ENCODE measurements around the gene TANGO6.
A peak's percentile ranks its signal among the peaks of the same experiment; 100 is the strongest.

The TANGO6 gene

GRCh38 chr16:68978303-68978954 is 135.1 kb downstream of the TANGO6 start:
- Mint-ChIP-seq H3K27me3 (ENCODE audit: low read depth, poor library complexity) (peaks cover 4% of the 10 kb centered on the region), H3K27ac (no peak overlapping the region), H3K9me3 (no peaks in the 10 kb centered on the region), H3K4me1 (peaks cover 7% of the 10 kb centered on the region), H3K4me3 (no peak overlapping the region), H3K36me3 (ENCODE audit: low read depth) (peaks cover 46% of the 10 kb centered on the region)
- DNase-seq = no peak
- no peak for TF ChIP-seq CTCF (IDR thresholded peaks at IDR 0.05)

- Mint-ChIP-seq H3K9me3 (no peaks in the 10 kb centered on the region), H3K4me3 (no peak overlapping the region), H3K4me1 (peaks cover under 1% of the 10 kb centered on the region), H3K27me3 (ENCODE audit: low read depth, poor library complexity) (peaks cover 4% of the 10 kb centered on the region), H3K27ac (no peak overlapping the region), H3K36me3 (ENCODE audit: low read depth) (peaks cover 31% of the 10 kb centered on the region)
- DNase-seq = no peak
- no peak for TF ChIP-seq CTCF (IDR thresholded peaks at IDR 0.05)
Observed at GRCh38 chr16:68980695-68981315, 137.5 kb downstream of the TANGO6 start.

- no peak overlapping the region for H3K27ac Mint-ChIP-seq
- peaks cover 4% of the 10 kb centered on the region for H3K27me3 Mint-ChIP-seq (ENCODE audit: low read depth, poor library complexity)
- H3K36me3 Mint-ChIP-seq (ENCODE audit: low read depth) = peaks cover 27% of the 10 kb centered on the region
- no peak for DNase-seq
- peaks cover 4% of the 10 kb centered on the region for H3K4me1 Mint-ChIP-seq
- no peak for TF ChIP-seq CTCF (IDR thresholded peaks at IDR 0.05)
- no peak overlapping the region for H3K4me3 Mint-ChIP-seq
- H3K9me3 Mint-ChIP-seq = no peaks in the 10 kb centered on the region
Observed at GRCh38 chr16:68981971-68982370, 138.6 kb downstream of the TANGO6 start.

- no peaks in the 10 kb centered on the region for H3K9me3 Mint-ChIP-seq
- DNase-seq = no peak
- H3K27me3 Mint-ChIP-seq (ENCODE audit: low read depth, poor library complexity) = peaks cover 3% of the 10 kb centered on the region
- TF ChIP-seq CTCF (IDR thresholded peaks at IDR 0.05) = no peak
- no peak overlapping the region for H3K27ac Mint-ChIP-seq
- H3K36me3 Mint-ChIP-seq (ENCODE audit: low read depth) = peaks cover 15% of the 10 kb centered on the region
- H3K4me3 Mint-ChIP-seq = no peak overlapping the region
- H3K4me1 Mint-ChIP-seq = peaks cover 12% of the 10 kb centered on the region
Observed at GRCh38 chr16:68984467-68984866, 141.1 kb downstream of the TANGO6 start.

- H3K4me1 Mint-ChIP-seq = peaks cover 12% of the 10 kb centered on the region
- H3K4me3 Mint-ChIP-seq = no peak overlapping the region
- peaks cover 8% of the 10 kb centered on the region for H3K36me3 Mint-ChIP-seq (ENCODE audit: low read depth)
- no peak overlapping the region for H3K27ac Mint-ChIP-seq
- no peak for DNase-seq
- no peaks in the 10 kb centered on the region for H3K27me3 Mint-ChIP-seq (ENCODE audit: low read depth, poor library complexity)
- no peak for TF ChIP-seq CTCF (IDR thresholded peaks at IDR 0.05)
- no peaks in the 10 kb centered on the region for H3K9me3 Mint-ChIP-seq
Observed at GRCh38 chr16:68985268-68985667, 141.9 kb downstream of the TANGO6 start.

- no peaks in the 10 kb centered on the region for H3K27me3 Mint-ChIP-seq (ENCODE audit: low read depth, poor library complexity)
- H3K9me3 Mint-ChIP-seq = no peaks in the 10 kb centered on the region
- H3K36me3 Mint-ChIP-seq (ENCODE audit: low read depth) = peaks cover 7% of the 10 kb centered on the region
- no peak overlapping the region for H3K4me3 Mint-ChIP-seq
- DNase-seq = no peak
- no peak for TF ChIP-seq CTCF (IDR thresholded peaks at IDR 0.05)
- H3K4me1 Mint-ChIP-seq = peaks cover 12% of the 10 kb centered on the region
- peak overlapping the region; percentile 65 for H3K27ac Mint-ChIP-seq
Observed at GRCh38 chr16:68985855-68986254, 142.5 kb downstream of the TANGO6 start.
